HepG2 (cell line): ENCODE measurements around the gene APCDD1L. TPM values are rescaled to one million over a fixed set of nuclear protein-coding genes. Genes with fewer than 3 reads are reported as not detected.
A peak's percentile ranks its signal among the peaks of the same experiment; 100 is the strongest.
"Not testable (repeated sequence)": the region's sequence is repeated elsewhere in the genome, so short reads cannot be mapped to it uniquely, and the experiment has no call there.

Source experiments
- ATAC-seq: fragments of 200-7000 bp; cut with Tn5 transposase; 3 replicates; pipeline ENCODE4 v1.9.1; 2020; ENCODE audit warnings: mild to moderate bottlenecking, moderate library complexity
- BruUV-seq: library from RNA; stranded (reverse); fragments of 400-500 nt; replicated peaks from 2 replicates; lab custom pipeline; 2021; lab: Mats Ljungman, UMichigan
- CTCF ChIA-PET: fragments of 300-600 bp; formaldehyde crosslinking; extraction: SDS; loops from one replicate; lab custom pipeline; 2021; ENCODE audit warnings: low total read pairs, inconsistent platforms, low intra/inter-chr PET ratio; lab: Yijun Ruan, JAX
- POLR2A ChIA-PET: fragments of 350-600 bp; sonication (Branson Sonifier 250); formaldehyde crosslinking; loops from one replicate; lab custom pipeline; 2020; ENCODE audit warnings: antibody characterized with exemption, inconsistent platforms; lab: Yijun Ruan, JAX
- DNase-seq: peaks from one replicate; pipeline ENCODE4 v3.0.0-alpha.2; 2015; ENCODE audit warnings: low spot score
- FAIRE-seq: peaks from 3 replicates; lab custom pipeline; 2011; peaks lifted over from hg19 to GRCh38; lab: Jason Lieb, UNC
- H2AFZ ChIP-seq: one replicate; pipeline ENCODE4 v1.6.1; 2011; ENCODE audit warnings: low read length, inconsistent platforms
- H3K27ac ChIP-seq: fragments of 300-600 bp; 3 replicates; pipeline ENCODE4 v1.8.0; 2011; ENCODE audit warnings: mixed run types, mild to moderate bottlenecking, mixed read lengths, low read length, inconsistent platforms; ENCODE audit not compliant: insufficient read depth; ENCODE audit errors: extremely low read length
- H3K27me3 ChIP-seq, 2 experiments: fragments of 200-600 bp in 1 of 2; 2 replicates in 1 of 2; 3 replicates in 1 of 2; pipeline versions ENCODE4 v1.6.0 to v1.8.0; 2011; ENCODE audit warnings: low read length in 2 of 2, mild to moderate bottlenecking in 2 of 2, moderate library complexity in 2 of 2, inconsistent platforms in 1 of 2; ENCODE audit not compliant: insufficient read depth in 2 of 2, control insufficient read depth in 1 of 2
- H3K36me3 ChIP-seq, 2 experiments: fragments of 200-600 bp in 1 of 2; replicated peaks in 1 of 2; 2 replicates in 1 of 2; 3 replicates in 1 of 2; pipeline versions ENCODE4 v1.5.1 to v1.8.0; 2011; ENCODE audit warnings: low read length in 2 of 2, inconsistent platforms in 1 of 2; ENCODE audit not compliant: insufficient read depth in 2 of 2, control insufficient read depth in 1 of 2
- H3K4me1 ChIP-seq: 2 replicates; pipeline ENCODE4 v1.5.1; 2012; ENCODE audit warnings: low read length, inconsistent platforms; ENCODE audit not compliant: insufficient read depth
- H3K4me2 ChIP-seq: 2 replicates; pipeline ENCODE4 v1.6.0; 2011; ENCODE audit warnings: low read depth, low read length, inconsistent platforms
- H3K4me3 ChIP-seq, 3 experiments: fragments of 200-600 bp in 1 of 3; sonication (generic), shearing (Covaris generic) in 1 of 3; replicated peaks in 1 of 3; 2 replicates each; pipeline ENCODE4 v1.5.1; 2011 to 2016; ENCODE audit warnings: low read length in 3 of 3, inconsistent platforms in 2 of 3, low read depth in 2 of 3, mild to moderate bottlenecking in 2 of 3, control low read depth in 1 of 3, mixed read lengths in 1 of 3; ENCODE audit not compliant: insufficient read depth in 1 of 3
- H3K79me2 ChIP-seq: one replicate; pipeline ENCODE4 v1.6.1; 2011; ENCODE audit warnings: low read length, inconsistent platforms; ENCODE audit not compliant: insufficient read depth
- H3K9ac ChIP-seq: 2 replicates; pipeline ENCODE4 v1.6.0; 2011; ENCODE audit warnings: mild to moderate bottlenecking, low read depth, low read length, inconsistent platforms; ENCODE audit not compliant: insufficient read depth
- H3K9me3 ChIP-seq: 2 replicates; pipeline ENCODE4 v1.5.1; 2012; ENCODE audit warnings: mild to moderate bottlenecking, low read length
- H4K20me1 ChIP-seq: 2 replicates; pipeline ENCODE4 v1.6.0; 2011; ENCODE audit warnings: inconsistent platforms, mild to moderate bottlenecking, low read length, moderate library complexity; ENCODE audit not compliant: insufficient read depth
- AGO2 ChIP-seq: fragments of 200-400 bp; formaldehyde crosslinking; optimal IDR thresholded peaks from 2 replicates; pipeline ENCODE3; 2017; ENCODE audit warnings: mild to moderate bottlenecking, low read depth, low read length, moderate library complexity
- WGBS: methylation state at CpG from one replicate; pipeline ENCODE4 v1.1.6; 2017; ENCODE audit warnings: low lambda C conversion rate; 5-methylcytosine and 5-hydroxymethylcytosine counted together
- in situ Hi-C: cut with HindIII; loops from 2 replicates; pipeline ENCODE4 v1.10.0; 2017; ENCODE audit warnings: low pct_unique_long_range_greater_than_20kb; ENCODE audit not compliant: extremely low pct_ligation_motif_present
- intact Hi-C: fragments of 100-400 bp; cut with micrococcal nuclease; formaldehyde crosslinking; loops from one replicate; pipeline ENCODE4 v1.10.0; 2022; ENCODE audit not compliant: unreplicated experiment
- polyA plus RNA-seq, 8 experiments: library from polyadenylated mRNA; depleted of rRNA in 3 of 8; stranded (reverse) in 7 of 8; unstranded in 1 of 8; fragments of >200 nt; fragmentation: Illumina TruSeq in 4 of 8; extraction: Trizol in 4 of 8; gene quantifications; 2 replicates each; pipeline versions ENCODE4 v1.2.1 to v1.2.3, GENCODE V29; 2011 to 2016; ENCODE audit warnings: low read depth in 4 of 8, missing spikeins in 1 of 8, mixed read lengths in 1 of 8; ENCODE audit not compliant: insufficient read depth in 1 of 8
- total RNA-seq, 5 experiments: library from RNA; depleted of rRNA; stranded (reverse); fragments of >200 nt; fragmentation: Illumina TruSeq; extraction: Trizol; gene quantifications; 2 replicates each; pipeline ENCODE4 v1.2.3, GENCODE V29; 2016; ENCODE audit warnings: low read depth in 1 of 5

APCDD1L gene
- total and polyA plus RNA-seq, 2 of the 13 experiments (the other 11 are each of a cell fraction or from before 2014, with no cell fraction given), result not detected

- POLR2A ChIA-PET, H3K4me3 ChIP-seq, in situ Hi-C loops, H2AFZ ChIP-seq, H3K27me3 ChIP-seq, H3K27ac ChIP-seq, FAIRE-seq, BruUV-seq, H3K9me3 ChIP-seq, H3K4me2 ChIP-seq, intact Hi-C loops, H4K20me1 ChIP-seq, H3K9ac ChIP-seq, CTCF ChIA-PET, ATAC-seq, DNase-seq: not testable (repeated sequence)
- Histone ChIP-seq H3K79me2 (peaks cover 71% of the 10 kb centered on the region), H3K4me1 (peaks cover 35% of the 10 kb centered on the region), H3K36me3 (peaks cover 10 to 27% of the 10 kb centered on the region in 2 experiments)
- TF ChIP-seq AGO2, result peak; percentile 25
- no CpG with 5 or more reads among the region's 35 CpGs for WGBS
Observed at GRCh38 chr20:58414216-58414615, 101.0 kb downstream of the APCDD1L start.

Other genes with a start within 250 kb of the APCDD1L start
- gene RAB22A, start 205.7 kb downstream of the APCDD1L start, total RNA-seq (2016; rRNA removed; fragmentation: Illumina TruSeq; extraction: Trizol), result 11.2 and 16.2 TPM in 2 replicates
- 10.6 and 10.7 TPM in 2 replicates for gene RAB22A, start 205.7 kb downstream of the APCDD1L start, polyA plus RNA-seq (2011; rRNA removed)
- gene VAPB, start 126.2 kb downstream of the APCDD1L start, total RNA-seq (2016; rRNA removed; fragmentation: Illumina TruSeq; extraction: Trizol), result 18.6 and 39.5 TPM in 2 replicates
- 40.5 and 48.5 TPM in 2 replicates for gene VAPB, start 126.2 kb downstream of the APCDD1L start, polyA plus RNA-seq (2011; rRNA removed)
- gene STX16, start 135.9 kb upstream of the APCDD1L start, total RNA-seq (2016; rRNA removed; fragmentation: Illumina TruSeq; extraction: Trizol), result 28.0 and 40.5 TPM in 2 replicates
- gene STX16, start 135.9 kb upstream of the APCDD1L start, polyA plus RNA-seq (2011; rRNA removed), result 72.7 and 79.2 TPM in 2 replicates
- 0.60 and 4.1 TPM in 2 replicates for gene NPEPL1, start 177.4 kb upstream of the APCDD1L start, total RNA-seq (2016; rRNA removed; fragmentation: Illumina TruSeq; extraction: Trizol)
- 7.5 and 9.9 TPM in 2 replicates for gene NPEPL1, start 177.4 kb upstream of the APCDD1L start, polyA plus RNA-seq (2011; rRNA removed)